HepG2 (cell line): ENCODE data around the gene MYLK. TPM values are rescaled to one million over a fixed set of nuclear protein-coding genes. Genes with fewer than 3 reads are reported as not detected.

Experiments
- ARNTL ChIP-seq: sonication (generic); formaldehyde crosslinking; IDR thresholded peaks from 2 replicates; pipeline ENCODE4 v1.4.0; 2020; ENCODE audit warnings: mild to moderate bottlenecking, missing genetic modification reagents
- FOSL2 ChIP-seq: sonication (generic); formaldehyde crosslinking; IDR thresholded peaks from 2 replicates; pipeline ENCODE4 v1.4.0; 2020; ENCODE audit warnings: missing genetic modification reagents
- HIVEP1 ChIP-seq: sonication (generic); formaldehyde crosslinking; IDR thresholded peaks from 2 replicates; pipeline ENCODE4 v1.4.0; 2020; ENCODE audit warnings: mild to moderate bottlenecking, missing genetic modification reagents
- HOMEZ ChIP-seq: IDR thresholded peaks from 2 replicates; pipeline ENCODE4 v1.6.1; 2016; ENCODE audit warnings: low read depth
- PITX1 ChIP-seq: sonication (generic); formaldehyde crosslinking; IDR thresholded peaks from 2 replicates; pipeline ENCODE4 v1.5.1; 2020; ENCODE audit warnings: mild to moderate bottlenecking, missing genetic modification reagents
- SIN3A ChIP-seq: IDR thresholded peaks from 2 replicates; pipeline ENCODE4 v1.6.1; 2011; ENCODE audit warnings: low read depth, mild to moderate bottlenecking, control low read depth, low read length, borderline replicate concordance
- SIX4 ChIP-seq: sonication (generic); formaldehyde crosslinking; IDR thresholded peaks from 2 replicates; pipeline ENCODE4 v1.4.0; 2020; ENCODE audit warnings: missing genetic modification reagents
- SMAD9 ChIP-seq: sonication (generic); formaldehyde crosslinking; IDR thresholded peaks from 2 replicates; pipeline ENCODE4 v1.5.1; 2020; ENCODE audit warnings: mild to moderate bottlenecking, missing genetic modification reagents
- SOX5 ChIP-seq: IDR thresholded peaks from 2 replicates; pipeline ENCODE4 v1.6.1; 2016; ENCODE audit warnings: borderline replicate concordance
- THAP9 ChIP-seq: sonication (generic); formaldehyde crosslinking; IDR thresholded peaks from 2 replicates; pipeline ENCODE4; 2020; ENCODE audit warnings: missing genetic modification reagents, mild to moderate bottlenecking, borderline replicate concordance
- ZBED4 ChIP-seq: sonication (generic); formaldehyde crosslinking; IDR thresholded peaks from 2 replicates; pipeline ENCODE4 v1.4.0; 2020; ENCODE audit warnings: missing genetic modification reagents, borderline replicate concordance
- ZBTB20 ChIP-seq: sonication (generic); formaldehyde crosslinking; IDR thresholded peaks from 2 replicates; pipeline ENCODE4 v1.8.1; 2023; ENCODE audit warnings: missing genetic modification reagents, low read depth, mild to moderate bottlenecking, borderline replicate concordance
- ZFX ChIP-seq: sonication (generic); formaldehyde crosslinking; IDR thresholded peaks from 2 replicates; pipeline ENCODE4 v1.4.0; 2020; ENCODE audit warnings: mild to moderate bottlenecking, low read depth, missing genetic modification reagents, moderate library complexity
- ZFY ChIP-seq: sonication (generic); formaldehyde crosslinking; IDR thresholded peaks from 2 replicates; pipeline ENCODE4 v1.4.0; 2020; ENCODE audit warnings: missing genetic modification reagents
- ZNF644 ChIP-seq: IDR thresholded peaks from 2 replicates; pipeline ENCODE4 v1.6.1; 2016; ENCODE audit warnings: low read depth
- ZNF646 ChIP-seq: sonication (generic); formaldehyde crosslinking; IDR thresholded peaks from 2 replicates; pipeline ENCODE4 v1.9.0; 2021; ENCODE audit warnings: mild to moderate bottlenecking, missing genetic modification reagents
- polyA plus RNA-seq, 8 experiments: library from polyadenylated mRNA; depleted of rRNA in 3 of 8; stranded (reverse) in 7 of 8; unstranded in 1 of 8; fragments of >200 nt; fragmentation: Illumina TruSeq in 4 of 8; extraction: Trizol in 4 of 8; gene quantifications; 2 replicates each; pipeline versions ENCODE4 v1.2.1 to v1.2.3, GENCODE V29; 2011 to 2016; ENCODE audit warnings: low read depth in 4 of 8, missing spikeins in 1 of 8, mixed read lengths in 1 of 8; ENCODE audit not compliant: insufficient read depth in 1 of 8
- total RNA-seq, 5 experiments: library from RNA; depleted of rRNA; stranded (reverse); fragments of >200 nt; fragmentation: Illumina TruSeq; extraction: Trizol; gene quantifications; 2 replicates each; pipeline ENCODE4 v1.2.3, GENCODE V29; 2016; ENCODE audit warnings: low read depth in 1 of 5

Gene MYLK
- total and polyA plus RNA-seq, 2 of the 13 experiments (the other 11 are each of a cell fraction or from before 2014, with no cell fraction given): 10.6 to 34.9 TPM

- TF ChIP-seq ZBED4 (CRISPR knock-in tag) (peak; percentile 73; the same call in 1 of the 2 replicates), ZBTB20 (CRISPR knock-in tag) (peak; percentile 68; the same call in 1 of the 2 replicates), HOMEZ (CRISPR knock-in tag) (peak; percentile 94), SMAD9 (CRISPR knock-in tag) (no peak), PITX1 (peak; percentile 54; the same call in 1 of the 2 replicates), SOX5 (CRISPR knock-in tag) (peak; percentile 85), SIN3A (no peak), ZNF644 (peak; percentile 80), SIX4 (CRISPR knock-in tag) (peak; percentile 43; the same call in 1 of the 2 replicates), ARNTL (CRISPR knock-in tag) (no peak), ZNF646 (no peak), HIVEP1 (no peak), ZFY (no peak), THAP9 (CRISPR knock-in tag) (no peak), ZFX (peak; percentile 45; the same call in 1 of the 2 replicates), FOSL2 (CRISPR knock-in tag) (peak; percentile 75)
These were observed 129.0 kb downstream of the MYLK start (continued) for GRCh38 chr3:123755085-123755484.
